Mammary epithelial cell (primary cell): ENCODE data around the gene WDR86.

Experiments
- CTCF ChIP-seq, 2 donors: IDR thresholded peaks in 1 of 2; conservative IDR thresholded peaks in 1 of 2; 2 replicates each; pipeline ENCODE4 v1.5.1; 2011 to 2012; ENCODE audit warnings: inconsistent platforms in 2 of 2, low read length in 2 of 2, mild to moderate bottlenecking in 2 of 2, control low read depth in 1 of 2, low read depth in 1 of 2; ENCODE audit not compliant: insufficient read depth in 1 of 2; ENCODE audit errors: extremely low read depth in 1 of 2
- EZH2 ChIP-seq: IDR thresholded peaks from 2 replicates; pipeline ENCODE4 v1.6.1; 2012; ENCODE audit warnings: low read length, inconsistent platforms, borderline replicate concordance

GRCh38 chr7:151402029-151402835 lies 7.6 kb downstream of the WDR86 start:
- TF ChIP-seq CTCF (conservative IDR thresholded peaks at IDR 0.05 in 1 of 2, IDR thresholded peaks at IDR 0.05 in 1 of 2; ENCODE audit: extremely low read depth in 1 of 2, insufficient read depth in 1 of 2, low read depth in 1 of 2, low read length in 2 of 2) (no peak), EZH2 (no peak)
